K562 (cell line): ENCODE measurements around the gene KIN. TPM values are rescaled to one million over a fixed set of nuclear protein-coding genes. Genes with fewer than 3 reads are reported as not detected.

ENCODE experiments used
- DIDO1 ChIP-seq: fragments of 450-650 bp; IDR thresholded peaks from 2 replicates; pipeline ENCODE4 v1.6.1; 2016; ENCODE audit warnings: low read depth, missing biosample characterization, missing genetic modification characterization
- GATA2 ChIP-seq: sonication (generic); formaldehyde crosslinking; IDR thresholded peaks from 2 replicates; pipeline ENCODE4 v1.4.0; 2020; ENCODE audit warnings: mild to moderate bottlenecking, missing genetic modification reagents
- JUND ChIP-seq, 2 experiments: IDR thresholded peaks; 2 replicates in 1 of 2; 3 replicates in 1 of 2; pipeline ENCODE4 v1.6.1; 2011; ENCODE audit warnings: borderline replicate concordance in 2 of 2, low read depth in 2 of 2, low read length in 2 of 2, improper control_type of control experiment in 1 of 2, missing biosample characterization in 1 of 2, missing genetic modification characterization in 1 of 2, missing genetic modification reagents in 1 of 2
- KAT7 ChIP-seq: sonication (generic); formaldehyde crosslinking; IDR thresholded peaks from 2 replicates; pipeline ENCODE4 v1.8.0; 2022; ENCODE audit warnings: missing genetic modification reagents, mild to moderate bottlenecking, borderline replicate concordance
- MTA3 ChIP-seq: fragments of 450-650 bp; formaldehyde crosslinking; IDR thresholded peaks from 2 replicates; pipeline ENCODE4 v1.6.1; 2017; ENCODE audit warnings: mild to moderate bottlenecking, borderline replicate concordance
- NCOA2 ChIP-seq, 2 experiments: fragments of 450-650 bp; IDR thresholded peaks; 2 replicates each; pipeline ENCODE4 v1.6.1; 2018; ENCODE audit warnings: mild to moderate bottlenecking in 2 of 2, moderate library complexity in 1 of 2; ENCODE audit not compliant: partially characterized antibody in 2 of 2
- PATZ1 ChIP-seq: fragments of 250-450 bp; sonication (Bioruptor Pico); IDR thresholded peaks from 2 replicates; pipeline ENCODE4 v1.5.0; 2020; ENCODE audit warnings: mild to moderate bottlenecking, borderline replicate concordance
- ZNF311 ChIP-seq: fragments of 250-450 bp; sonication (Bioruptor Pico); IDR thresholded peaks from 2 replicates; pipeline ENCODE4 v1.4.0; 2020; ENCODE audit warnings: mild to moderate bottlenecking, moderate library complexity
- polyA plus RNA-seq, 8 experiments: library from polyadenylated mRNA; depleted of rRNA in 4 of 8; stranded (reverse) in 5 of 8; unstranded in 3 of 8; fragments of >200 nt; fragmentation: Nextera tagmentation in 2 of 8; fragmentation: Illumina TruSeq in 1 of 8; extraction: Ambion mirVana in 2 of 8; extraction: Trizol in 1 of 8; gene quantifications; 2 replicates each; pipeline versions ENCODE4 v1.2.1 to v1.2.3, GENCODE V29; 2011 to 2014; ENCODE audit warnings: inconsistent platforms in 1 of 8, missing spikeins in 1 of 8
- total RNA-seq, 7 experiments: library from RNA; depleted of rRNA in 6 of 7; stranded (reverse); fragments of >200 nt in 6 of 7; fragmentation: Illumina TruSeq in 2 of 7; extraction: Trizol in 2 of 7; gene quantifications; 2 replicates each; pipeline versions ENCODE4 v1.2.1 to v1.2.3, GENCODE V29; 2011 to 2021; ENCODE audit warnings: low replicate concordance in 1 of 7

KIN gene
- total and polyA plus RNA-seq, 9 of the 15 experiments (the other 6 are each of a cell fraction or from before 2014, with no cell fraction given) = 11.7 to 35.6 (median 16.0) TPM

DNA sequence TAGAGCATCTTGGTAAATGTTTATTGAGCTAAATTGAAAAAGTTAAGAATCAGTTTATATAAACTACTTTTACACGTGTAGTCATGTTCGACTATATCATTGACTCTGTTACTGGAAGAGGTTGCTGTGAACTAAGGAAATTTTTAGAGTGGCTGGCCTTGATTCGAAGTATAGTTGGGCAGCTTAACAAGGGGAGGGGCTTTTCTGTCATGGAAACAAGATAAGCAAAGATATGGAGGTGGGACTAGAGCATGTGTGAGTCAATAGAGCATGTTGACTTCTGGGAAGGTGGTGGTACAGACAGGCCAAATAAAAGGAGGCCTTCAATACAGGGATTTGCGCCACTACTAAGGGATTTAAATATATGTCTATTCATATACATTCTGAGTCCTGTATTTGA is 7.8 kb upstream of the KIN start (continued):
- TF ChIP-seq PATZ1 (CRISPR knock-in tag) = no peak
- peak; percentile 32; the same call in 1 of the 2 replicates for TF ChIP-seq JUND (IDR thresholded peaks at IDR 0.05; ENCODE audit: borderline replicate concordance, low read depth, low read length)
- TF ChIP-seq JUND (tag; IDR thresholded peaks at IDR 0.05; ENCODE audit: borderline replicate concordance, low read depth, low read length) = no peak; the same call in 2 of the 3 replicates
- no peak for TF ChIP-seq NCOA2 (IDR thresholded peaks at IDR 0.05; ENCODE audit: partially characterized antibody in 2 of 2)
- no peak for TF ChIP-seq DIDO1 (tag)
- no peak for TF ChIP-seq MTA3
- no peak for TF ChIP-seq ZNF311 (CRISPR knock-in tag)
- no peak for TF ChIP-seq KAT7 (CRISPR knock-in tag)
- 0 out of 2 replicates have a peak, but pooled peaks have one; percentile 22 for TF ChIP-seq GATA2 (CRISPR knock-in tag)
